ENCODE results near the gene DNAJC30. TPM values are rescaled to one million over a fixed set of nuclear protein-coding genes. Genes with fewer than 3 reads are reported as not detected.

Gene DNAJC30
- total RNA-seq, 3 donors from 2014 or later (not counting 1 experiment from before 2014, with no cell fraction given): 8.7 to 9.9 (median 9.3) TPM

DNA sequence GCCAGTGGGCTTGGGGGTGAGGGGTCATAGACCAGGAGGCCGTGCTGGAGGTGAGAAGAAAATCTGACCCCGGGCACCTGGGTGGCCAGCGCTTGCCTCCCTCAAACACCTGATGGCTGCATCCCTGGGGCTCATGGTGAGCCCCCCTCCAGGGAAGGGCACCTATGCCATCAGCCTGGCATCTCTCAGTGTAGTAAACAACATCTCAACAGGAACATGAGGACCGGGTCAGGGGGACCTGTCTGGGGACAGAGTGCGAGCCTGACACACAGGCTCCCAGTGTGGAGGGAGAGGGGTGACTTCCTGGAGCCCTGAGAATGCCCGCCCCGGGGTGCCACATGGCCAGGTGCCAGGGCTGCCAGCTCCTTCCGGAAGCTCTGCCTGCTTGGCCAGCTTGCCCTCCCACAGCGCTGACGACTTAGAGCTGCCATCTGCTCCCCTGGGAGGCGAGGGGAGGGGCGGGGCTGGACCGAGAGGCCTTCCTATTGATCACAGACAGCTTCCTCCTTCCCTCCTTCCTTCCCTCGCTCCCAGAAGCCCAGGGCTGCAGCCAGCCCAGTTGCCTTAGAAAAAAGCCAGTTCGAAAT is 23.9 kb upstream of the DNAJC30 start:
- WGBS (ENCODE audit: insufficient coverage): 40% methylated on average over 15 of the region's 15 CpGs
- TF ChIP-seq, protein P1, sequence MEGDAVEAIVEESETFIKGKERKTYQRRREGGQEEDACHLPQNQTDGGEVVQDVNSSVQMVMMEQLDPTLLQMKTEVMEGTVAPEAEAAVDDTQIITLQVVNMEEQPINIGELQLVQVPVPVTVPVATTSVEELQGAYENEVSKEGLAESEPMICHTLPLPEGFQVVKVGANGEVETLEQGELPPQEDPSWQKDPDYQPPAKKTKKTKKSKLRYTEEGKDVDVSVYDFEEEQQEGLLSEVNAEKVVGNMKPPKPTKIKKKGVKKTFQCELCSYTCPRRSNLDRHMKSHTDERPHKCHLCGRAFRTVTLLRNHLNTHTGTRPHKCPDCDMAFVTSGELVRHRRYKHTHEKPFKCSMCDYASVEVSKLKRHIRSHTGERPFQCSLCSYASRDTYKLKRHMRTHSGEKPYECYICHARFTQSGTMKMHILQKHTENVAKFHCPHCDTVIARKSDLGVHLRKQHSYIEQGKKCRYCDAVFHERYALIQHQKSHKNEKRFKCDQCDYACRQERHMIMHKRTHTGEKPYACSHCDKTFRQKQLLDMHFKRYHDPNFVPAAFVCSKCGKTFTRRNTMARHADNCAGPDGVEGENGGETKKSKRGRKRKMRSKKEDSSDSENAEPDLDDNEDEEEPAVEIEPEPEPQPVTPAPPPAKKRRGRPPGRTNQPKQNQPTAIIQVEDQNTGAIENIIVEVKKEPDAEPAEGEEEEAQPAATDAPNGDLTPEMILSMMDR (IDR thresholded peaks at IDR 0.05): no peak
- no peaks in the 10 kb centered on the region for H3K27me3 ChIP-seq (ENCODE audit: control insufficient read depth, insufficient read depth, low read length)
- ATAC-seq: peak in 1 of 3 donors; percentile 20
- H3K36me3 ChIP-seq (ENCODE audit: control insufficient read depth, insufficient read depth, low read length): peaks cover 2% of the 10 kb centered on the region
- Mint-ChIP-seq H3K27me3 (ENCODE audit: low read depth in 2 of 2) (no peaks in the 10 kb centered on the region), H3K36me3 (no peaks in the 10 kb centered on the region), H3K4me3 (no peak overlapping the region), H3K27ac (no peak overlapping the region), H3K9me3 (no peaks in the 10 kb centered on the region), H3K4me1 (peaks cover 1 to 19% of the 10 kb centered on the region in 2 donors)
- H3K4me3 ChIP-seq (ENCODE audit: low read length): no peak overlapping the region
- H3K9me3 ChIP-seq (ENCODE audit: control insufficient read depth, insufficient read depth, low read length): no peaks in the 10 kb centered on the region
- intact Hi-C loops (cut with micrococcal nuclease): no loop called here
- peak in 1 of 2 donors; percentile 43 for DNase-seq
- H3K27ac ChIP-seq (ENCODE audit: low read length): no peak overlapping the region
- peaks cover 14% of the 10 kb centered on the region for H3K4me1 ChIP-seq (ENCODE audit: control insufficient read depth, insufficient read depth, low read length)

DNA sequence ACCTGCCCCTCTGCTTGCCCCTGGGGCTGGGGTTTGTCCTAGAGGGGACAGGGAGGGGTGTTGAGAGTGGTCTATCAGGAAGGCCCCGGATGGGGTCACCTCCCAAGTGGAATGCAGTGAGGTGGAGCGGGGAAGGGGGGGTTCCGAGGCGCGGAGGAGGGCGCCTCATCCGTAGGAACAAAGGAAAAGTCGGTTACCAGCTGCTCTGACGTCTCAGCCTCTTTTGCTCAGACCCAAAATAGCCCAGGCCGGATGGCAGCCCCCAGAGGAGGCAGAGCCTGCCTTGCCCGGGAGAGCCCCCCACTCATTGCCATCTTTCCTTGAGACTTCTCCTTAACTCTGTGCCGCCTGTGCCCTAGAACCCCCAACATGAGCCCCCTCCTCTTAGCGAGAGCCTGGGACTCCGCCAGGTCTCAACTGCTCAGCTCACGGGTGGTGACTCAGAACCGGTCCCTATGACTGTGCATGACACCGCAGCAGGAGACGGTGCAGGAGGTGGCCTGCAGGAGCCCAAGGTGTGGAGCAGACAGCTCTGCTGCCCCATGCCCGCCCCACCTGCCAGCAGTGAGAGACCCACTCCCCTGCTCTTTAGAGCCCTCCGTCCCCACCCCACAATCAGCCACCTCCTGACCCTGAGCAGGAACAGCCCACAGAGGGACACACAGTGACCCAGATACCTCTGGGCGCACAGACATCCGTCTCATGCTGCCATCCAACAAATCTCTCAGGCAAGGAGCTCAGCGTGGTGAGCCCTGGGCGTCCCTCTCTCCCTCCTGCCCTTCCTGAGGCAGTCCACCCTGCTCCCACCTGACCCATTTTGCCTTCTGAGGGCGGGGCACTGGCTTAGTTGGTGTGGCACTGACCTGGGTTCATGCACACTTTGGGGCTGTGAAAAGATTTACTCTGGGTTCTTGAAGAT is 23.1 kb upstream of the DNAJC30 start:
- H3K36me3 ChIP-seq (ENCODE audit: control insufficient read depth, insufficient read depth, low read length): peaks cover 2% of the 10 kb centered on the region
- no peak overlapping the region for H3K4me3 ChIP-seq (ENCODE audit: low read length)
- DNase-seq (no peak), ATAC-seq (peak in 1 of 3 donors; percentile 32)
- Mint-ChIP-seq H3K27me3 (ENCODE audit: low read depth in 2 of 2) (no peaks in the 10 kb centered on the region), H3K4me3 (no peak overlapping the region), H3K27ac (no peak overlapping the region), H3K4me1 (peaks cover 8 to 25% of the 10 kb centered on the region in 2 donors), H3K9me3 (no peaks in the 10 kb centered on the region), H3K36me3 (no peaks in the 10 kb centered on the region)
- intact Hi-C loops (cut with micrococcal nuclease): no loop called here
- 58% methylated on average over 25 of the region's 25 CpGs for WGBS (ENCODE audit: insufficient coverage)
- H3K4me1 ChIP-seq (ENCODE audit: control insufficient read depth, insufficient read depth, low read length): peaks cover 14% of the 10 kb centered on the region
- no peaks in the 10 kb centered on the region for H3K27me3 ChIP-seq (ENCODE audit: control insufficient read depth, insufficient read depth, low read length)
- no peak overlapping the region for H3K27ac ChIP-seq (ENCODE audit: low read length)
- TF ChIP-seq, protein P1 (IDR thresholded peaks at IDR 0.05): no peak
- no peaks in the 10 kb centered on the region for H3K9me3 ChIP-seq (ENCODE audit: control insufficient read depth, insufficient read depth, low read length)

DNA sequence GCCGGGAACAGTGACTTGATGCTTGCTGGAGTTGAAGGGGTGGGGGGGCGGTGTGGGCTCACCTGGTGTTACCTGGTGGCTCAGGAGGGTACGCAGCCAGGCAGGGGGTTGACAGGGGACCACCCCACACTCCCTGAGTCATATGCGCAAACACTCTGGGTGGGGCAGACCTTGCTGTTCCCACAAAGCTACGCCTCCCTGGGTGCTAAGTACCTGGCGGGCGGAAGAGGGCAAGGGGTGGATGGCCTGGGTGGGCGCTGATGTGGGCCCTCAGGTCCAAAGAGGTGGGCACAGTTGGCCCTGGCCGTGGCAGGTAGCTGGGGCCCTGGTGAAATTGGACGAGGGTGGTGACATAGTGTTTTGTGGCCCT is 22.3 kb upstream of the DNAJC30 start:
- H3K27ac Mint-ChIP-seq: no peak overlapping the region
- no peak overlapping the region for H3K4me3 Mint-ChIP-seq
- Histone ChIP-seq H3K36me3 (ENCODE audit: control insufficient read depth, insufficient read depth, low read length) (peaks cover 2% of the 10 kb centered on the region), H3K4me3 (ENCODE audit: low read length) (no peak overlapping the region), H3K27ac (ENCODE audit: low read length) (no peak overlapping the region), H3K27me3 (ENCODE audit: control insufficient read depth, insufficient read depth, low read length) (no peaks in the 10 kb centered on the region), H3K9me3 (ENCODE audit: control insufficient read depth, insufficient read depth, low read length) (no peaks in the 10 kb centered on the region), H3K4me1 (ENCODE audit: control insufficient read depth, insufficient read depth, low read length) (peaks cover 14% of the 10 kb centered on the region)
- DNase-seq: no peak
- intact Hi-C loops (cut with micrococcal nuclease): no loop called here
- TF ChIP-seq, protein P1 (IDR thresholded peaks at IDR 0.05): no peak
- no peaks in the 10 kb centered on the region for H3K9me3 Mint-ChIP-seq
- H3K27me3 Mint-ChIP-seq (ENCODE audit: low read depth in 2 of 2): no peaks in the 10 kb centered on the region
- no peaks in the 10 kb centered on the region for H3K36me3 Mint-ChIP-seq
- peaks cover 8 to 25% of the 10 kb centered on the region in 2 donors for H3K4me1 Mint-ChIP-seq
- no peak for ATAC-seq
- 86% methylated on average over 10 of the region's 10 CpGs for WGBS (ENCODE audit: insufficient coverage)

Measured in natural killer cell (primary cell).